Cardiac muscle cell (in vitro differentiated cells and primary cell): ENCODE data around the gene NKAIN4. TPM values are rescaled to one million over a fixed set of nuclear protein-coding genes. Genes with fewer than 3 reads are reported as not detected.

Source experiments
- DNase-seq, 2 donors: peaks; one replicate each; pipeline versions ENCODE4 v3.0.0 to v3.0.0-alpha.2; 2010 to 2017; ENCODE audit warnings: low read depth in 1 of 2, low spot score in 1 of 2
- H3K27ac ChIP-seq: fragments of 200-600 bp; sonication (generic); 2 replicates; pipeline ENCODE4 v1.5.1; 2016
- H3K27me3 ChIP-seq: fragments of 200-600 bp; sonication (generic); 2 replicates; pipeline ENCODE4 v1.6.0; 2016; ENCODE audit warnings: control low read depth
- H3K36me3 ChIP-seq: fragments of 200-600 bp; sonication (generic); 2 replicates; pipeline ENCODE4 v1.5.1; 2016; ENCODE audit warnings: control low read depth
- H3K4me1 ChIP-seq: fragments of 200-600 bp; sonication (generic); 2 replicates; pipeline ENCODE4 v1.8.1; 2017; ENCODE audit warnings: low read depth, mild to moderate bottlenecking, mixed run types
- H3K4me3 ChIP-seq: fragments of 200-600 bp; sonication (generic); 2 replicates; pipeline ENCODE4 v1.5.1; 2016; ENCODE audit warnings: mild to moderate bottlenecking
- H3K9me3 ChIP-seq: fragments of 200-600 bp; sonication (generic); 2 replicates; pipeline ENCODE4 v1.5.1; 2017; ENCODE audit warnings: low read depth, mild to moderate bottlenecking, control low read depth
- polyA plus RNA-seq: library from polyadenylated mRNA; unstranded; fragments of >200 nt; fragmentation: Nextera tagmentation; extraction: Ambion mirVana; gene quantifications from 2 replicates; pipeline ENCODE4 v1.2.1, GENCODE V29; 2016
- total RNA-seq: library from RNA; depleted of rRNA; stranded (reverse); fragments of >200 nt; gene quantifications from 2 replicates; pipeline ENCODE4 v1.2.3, GENCODE V29; 2016
- TF ChIP-seq, protein P1 (sequence below): IDR thresholded peaks from 2 replicates; pipeline ENCODE4 v1.5.1; 2012; ENCODE audit warnings: low read depth, mild to moderate bottlenecking, low read length

NKAIN4 gene
- total and polyA plus RNA-seq, 2 experiments from 2014 or later, result not detected

DNA sequence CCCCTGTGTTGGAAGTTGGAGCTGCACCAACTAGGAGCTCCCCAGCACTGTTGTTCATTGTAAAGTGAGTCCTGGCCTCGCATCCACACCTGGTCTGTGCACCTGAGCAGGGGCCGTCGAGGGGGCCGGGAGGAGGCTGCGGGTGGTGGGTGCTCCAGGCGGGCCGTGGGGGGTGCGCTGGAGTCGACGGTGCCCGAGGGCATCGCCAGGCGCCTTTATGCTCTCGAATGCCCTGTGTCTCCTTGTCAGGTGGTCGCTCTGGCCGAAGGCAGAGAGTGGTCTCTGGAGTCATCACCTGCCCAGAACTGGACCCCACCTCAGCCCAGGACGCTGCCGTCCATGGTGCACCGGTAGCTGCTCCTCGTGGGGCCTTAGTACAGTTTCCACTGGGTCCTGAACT lies 22.7 kb upstream of the NKAIN4 start:
- Histone ChIP-seq H3K27ac (no peak overlapping the region), H3K4me1 (peaks cover 7% of the 10 kb centered on the region), H3K27me3 (no peaks in the 10 kb centered on the region), H3K36me3 (peaks cover 20% of the 10 kb centered on the region), H3K9me3 (no peaks in the 10 kb centered on the region), H3K4me3 (no peak overlapping the region)
- TF ChIP-seq, protein P1, sequence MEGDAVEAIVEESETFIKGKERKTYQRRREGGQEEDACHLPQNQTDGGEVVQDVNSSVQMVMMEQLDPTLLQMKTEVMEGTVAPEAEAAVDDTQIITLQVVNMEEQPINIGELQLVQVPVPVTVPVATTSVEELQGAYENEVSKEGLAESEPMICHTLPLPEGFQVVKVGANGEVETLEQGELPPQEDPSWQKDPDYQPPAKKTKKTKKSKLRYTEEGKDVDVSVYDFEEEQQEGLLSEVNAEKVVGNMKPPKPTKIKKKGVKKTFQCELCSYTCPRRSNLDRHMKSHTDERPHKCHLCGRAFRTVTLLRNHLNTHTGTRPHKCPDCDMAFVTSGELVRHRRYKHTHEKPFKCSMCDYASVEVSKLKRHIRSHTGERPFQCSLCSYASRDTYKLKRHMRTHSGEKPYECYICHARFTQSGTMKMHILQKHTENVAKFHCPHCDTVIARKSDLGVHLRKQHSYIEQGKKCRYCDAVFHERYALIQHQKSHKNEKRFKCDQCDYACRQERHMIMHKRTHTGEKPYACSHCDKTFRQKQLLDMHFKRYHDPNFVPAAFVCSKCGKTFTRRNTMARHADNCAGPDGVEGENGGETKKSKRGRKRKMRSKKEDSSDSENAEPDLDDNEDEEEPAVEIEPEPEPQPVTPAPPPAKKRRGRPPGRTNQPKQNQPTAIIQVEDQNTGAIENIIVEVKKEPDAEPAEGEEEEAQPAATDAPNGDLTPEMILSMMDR, result no peak
- no peak for DNase-seq

DNA sequence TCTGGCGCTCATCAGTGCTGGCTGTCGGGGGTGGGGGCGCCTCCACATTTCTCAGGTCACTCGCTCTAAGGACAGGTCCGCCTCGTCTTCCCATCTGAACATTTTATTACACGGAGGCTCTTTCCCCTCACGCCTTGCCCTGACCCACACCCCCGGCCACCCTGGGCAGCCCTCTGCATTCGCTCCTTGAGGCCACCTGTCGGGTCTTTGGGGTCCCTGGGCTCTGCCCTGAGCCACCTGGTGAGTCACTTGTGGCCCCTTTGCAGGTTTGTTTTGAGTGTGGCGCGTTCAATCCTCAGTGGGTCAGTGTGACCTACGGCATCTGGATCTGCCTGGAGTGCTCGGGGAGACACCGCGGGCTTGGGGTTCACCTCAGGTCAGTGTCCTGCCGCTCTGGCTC lies 21.6 kb upstream of the NKAIN4 start:
- TF ChIP-seq, protein P1, result no peak
- H3K9me3 ChIP-seq, result no peaks in the 10 kb centered on the region
- no peak overlapping the region for H3K27ac ChIP-seq
- DNase-seq, result no peak
- H3K4me3 ChIP-seq, result no peak overlapping the region
- H3K4me1 ChIP-seq, result peaks cover 7% of the 10 kb centered on the region
- H3K27me3 ChIP-seq, result no peaks in the 10 kb centered on the region
- H3K36me3 ChIP-seq, result peaks cover 20% of the 10 kb centered on the region

DNA sequence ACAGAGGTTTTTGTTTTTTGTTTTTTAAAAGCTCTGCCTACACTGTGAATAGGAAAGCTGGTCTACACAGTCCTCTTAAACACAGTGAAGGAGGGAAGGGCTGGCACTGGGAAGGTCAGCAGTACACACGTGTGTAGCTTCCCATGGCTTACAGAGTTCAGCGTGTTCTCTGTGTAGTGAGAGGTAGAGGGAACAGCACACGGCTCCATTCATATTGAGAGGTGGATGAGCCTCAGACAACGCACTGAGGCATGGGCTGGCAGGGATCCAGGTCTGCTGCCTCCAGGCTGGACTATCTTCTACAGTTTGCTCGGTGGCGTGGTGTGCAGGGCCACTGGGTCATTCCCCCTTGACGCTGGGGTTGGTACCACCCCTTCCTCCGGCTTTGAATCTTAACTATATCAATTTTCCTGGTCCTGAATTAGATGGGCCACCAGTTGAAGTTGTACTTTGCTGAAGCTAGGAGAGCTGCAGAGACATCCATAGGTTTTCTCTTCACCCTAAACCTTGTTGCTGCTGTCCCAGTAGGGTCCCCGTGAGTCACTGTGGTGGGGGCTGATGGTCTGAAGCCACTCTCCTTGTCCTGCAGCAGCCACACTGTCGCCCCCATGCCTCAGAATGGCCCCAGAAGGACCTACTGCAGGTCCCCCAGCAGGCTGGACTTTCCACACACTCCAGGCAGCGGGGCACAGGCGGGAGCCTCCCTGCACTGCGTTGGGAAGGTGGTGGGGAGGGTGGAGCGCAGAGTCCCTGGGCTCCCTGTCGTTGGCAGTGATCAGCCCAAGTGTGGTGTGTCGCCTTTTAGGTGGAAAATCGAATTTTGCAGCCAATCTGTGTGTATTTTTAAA lies 20.3 kb upstream of the NKAIN4 start:
- Histone ChIP-seq H3K4me3 (no peak overlapping the region), H3K36me3 (peaks cover 16% of the 10 kb centered on the region), H3K4me1 (peaks cover 7% of the 10 kb centered on the region), H3K9me3 (no peaks in the 10 kb centered on the region), H3K27me3 (no peaks in the 10 kb centered on the region), H3K27ac (no peak overlapping the region)
- no peak for DNase-seq
- TF ChIP-seq, protein P1, result no peak

DNA sequence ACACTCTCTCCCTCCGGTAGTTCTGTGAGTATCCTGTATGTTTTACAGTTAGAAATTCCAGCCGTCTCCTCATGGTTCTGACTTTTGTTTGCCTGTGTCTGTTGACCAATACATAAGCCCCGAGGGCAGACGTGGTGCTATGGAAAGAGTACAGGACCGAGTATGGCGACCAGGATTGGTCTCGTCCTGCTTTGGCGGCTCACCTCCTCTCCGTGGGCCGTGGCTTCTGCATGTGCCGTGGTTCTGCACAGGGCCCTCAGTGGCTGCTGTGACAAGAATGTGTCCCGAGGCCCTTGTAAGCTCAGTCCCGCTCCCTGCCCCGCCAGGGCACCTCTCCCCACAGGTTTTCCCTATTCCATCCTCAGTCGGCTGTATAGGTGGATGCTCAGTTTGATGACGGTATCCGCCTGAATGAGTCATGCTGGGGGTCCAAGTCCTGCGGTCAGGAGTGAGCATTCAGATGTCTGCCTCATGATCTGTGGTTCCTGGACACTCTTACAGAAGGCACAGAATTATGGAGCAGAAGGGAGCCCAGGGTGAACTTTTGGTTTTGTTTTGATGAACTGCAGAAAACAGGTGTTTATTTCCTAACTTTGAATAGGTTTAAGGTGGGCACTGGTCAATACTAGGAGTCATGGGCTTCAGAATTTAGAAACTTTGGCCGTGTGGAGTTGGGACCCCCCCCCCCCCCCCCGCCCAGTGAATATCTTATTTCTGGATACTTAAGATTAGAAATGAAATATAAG lies 19.5 kb upstream of the NKAIN4 start:
- DNase-seq, result peak in 1 of 2 donors; percentile 70
- Histone ChIP-seq H3K4me3 (peak overlapping the region; percentile 87), H3K9me3 (no peaks in the 10 kb centered on the region), H3K27me3 (no peaks in the 10 kb centered on the region), H3K27ac (no peak overlapping the region), H3K36me3 (peaks cover 9% of the 10 kb centered on the region), H3K4me1 (peaks cover 7% of the 10 kb centered on the region)
- TF ChIP-seq, protein P1, result no peak

DNA sequence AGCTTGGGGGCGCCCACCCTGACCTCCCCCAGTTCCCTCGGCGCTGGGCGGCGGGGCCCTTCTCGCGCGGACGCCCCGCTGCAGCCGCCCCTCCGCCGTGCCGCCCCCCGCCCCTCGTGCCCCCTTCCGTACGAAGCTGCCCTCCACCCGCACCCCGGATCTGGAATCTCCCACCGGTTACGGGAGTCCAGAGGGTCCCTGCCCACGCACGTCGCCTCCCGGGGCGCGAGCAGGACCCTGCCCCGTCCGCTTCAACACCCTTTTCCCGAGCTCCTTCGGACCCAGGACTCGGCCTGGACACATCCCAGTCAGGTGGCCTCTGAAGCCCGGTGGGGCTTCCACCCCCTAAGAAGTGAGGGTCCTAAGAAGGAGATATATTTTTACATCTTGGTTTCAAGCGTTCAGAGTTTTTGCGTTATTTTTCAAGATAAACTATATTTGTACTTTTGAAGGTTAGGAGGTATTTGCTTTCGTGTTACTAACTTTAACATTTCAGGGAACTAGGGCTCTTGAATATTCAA lies 18.9 kb upstream of the NKAIN4 start:
- DNase-seq, result no peak
- no peaks in the 10 kb centered on the region for H3K27me3 ChIP-seq
- H3K9me3 ChIP-seq, result no peaks in the 10 kb centered on the region
- H3K27ac ChIP-seq, result peak overlapping the region; percentile 66
- peaks cover 5% of the 10 kb centered on the region for H3K36me3 ChIP-seq
- TF ChIP-seq, protein P1, result no peak
- H3K4me1 ChIP-seq, result peaks cover 7% of the 10 kb centered on the region
- peak overlapping the region; percentile 87 for H3K4me3 ChIP-seq
